Activated T-cell treated with anti-CD3 and anti-CD28 coated beads for 24 hours (primary cell): ENCODE results near the gene GDPD4.
"Not testable (repeated sequence)": the region's sequence is repeated elsewhere in the genome, so short reads cannot be mapped to it uniquely, and the experiment has no call there.

ENCODE experiments used
- DNase-seq: peaks from one replicate; pipeline ENCODE4 v3.0.0-alpha.2; 2020; ENCODE audit warnings: low read depth

Gene GDPD4

GRCh38 chr11:77301510-77301909 lies at the start of gene GDPD4:
GDPD4 (minus strand) TSS chr11:77301686; CDS start chr11:77285137, 16,549 bp downstream.
- no peak for DNase-seq

DNA sequence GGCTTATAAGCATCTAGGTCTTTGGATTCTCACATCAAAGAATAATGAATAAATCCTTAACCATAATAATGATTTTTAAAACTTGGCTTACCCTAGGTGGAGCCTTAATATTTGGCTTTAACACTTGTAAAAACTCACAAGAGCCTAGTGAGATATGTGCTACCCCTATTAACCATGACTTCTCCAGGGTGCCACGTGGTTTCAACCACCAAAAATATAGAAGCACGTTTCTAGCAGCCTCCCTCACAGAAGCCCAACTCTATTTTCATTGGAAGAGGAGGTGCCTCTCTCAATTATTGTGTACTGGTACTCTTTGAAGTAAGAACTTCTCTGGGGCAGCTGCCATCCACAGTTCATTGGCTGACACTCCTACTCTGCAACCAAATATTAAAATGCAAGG lies 46.5 kb upstream of the GDPD4 start:
- no peak for DNase-seq

DNA sequence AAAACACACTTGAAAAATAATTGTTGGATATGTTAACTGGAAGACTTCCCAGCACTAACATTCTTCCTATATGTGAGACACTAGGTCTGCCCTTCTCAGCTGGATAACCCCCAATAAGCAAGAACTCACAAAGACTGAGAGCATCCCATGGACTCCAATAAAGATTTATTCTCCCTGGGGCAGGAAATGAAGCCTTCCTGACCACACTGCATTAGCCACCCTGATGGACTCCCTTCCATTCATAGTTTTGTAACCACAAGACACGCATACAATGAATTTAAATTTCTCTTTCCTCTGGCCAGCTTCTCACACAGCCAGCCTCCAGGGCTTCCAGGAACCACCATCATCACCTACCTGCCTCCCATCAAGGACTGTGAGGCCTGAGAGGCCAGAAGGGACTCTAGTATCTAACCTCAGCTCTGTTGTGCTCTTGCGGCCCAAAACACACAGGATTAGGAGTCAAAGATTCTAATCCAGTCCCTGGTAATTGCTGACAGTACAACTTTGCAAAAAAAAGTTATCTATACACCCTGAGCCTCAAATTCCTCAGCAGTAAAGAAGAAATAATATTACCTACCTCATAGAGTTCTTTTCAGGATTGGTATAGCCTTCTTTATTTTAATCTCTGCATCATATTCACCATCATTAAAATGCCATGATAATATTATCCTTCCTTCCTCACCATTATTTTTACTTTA lies 45.6 kb upstream of the GDPD4 start:
- DNase-seq: no peak

DNA sequence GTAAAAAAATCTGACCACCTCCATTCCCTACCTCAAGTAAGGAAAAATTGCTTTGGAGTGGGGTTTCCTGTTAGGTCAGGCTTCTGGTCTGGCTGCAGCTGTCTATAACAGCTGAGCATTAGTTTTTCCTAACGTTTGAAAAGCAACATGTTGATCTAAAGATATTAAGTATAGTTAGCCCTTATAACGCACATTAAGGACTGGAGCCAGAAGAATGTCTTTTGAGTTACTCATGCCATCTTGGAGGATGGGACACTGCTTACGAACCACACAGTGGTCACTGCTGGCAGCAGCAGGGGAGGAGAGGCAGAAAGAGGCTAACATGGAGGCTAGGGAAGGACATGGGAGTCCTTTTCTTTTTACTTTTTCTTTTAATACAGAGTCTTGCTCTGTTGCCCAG lies 44.1 kb upstream of the GDPD4 start:
- no peak for DNase-seq

GRCh38 chr11:77340501-77340900 lies 39.0 kb upstream of the GDPD4 start:
- no peak for DNase-seq

- no peak for DNase-seq
Observed at GRCh38 chr11:77332259-77332658, 30.8 kb upstream of the GDPD4 start.

GRCh38 chr11:77325159-77325558 lies 23.7 kb upstream of the GDPD4 start:
- no peak for DNase-seq

DNA sequence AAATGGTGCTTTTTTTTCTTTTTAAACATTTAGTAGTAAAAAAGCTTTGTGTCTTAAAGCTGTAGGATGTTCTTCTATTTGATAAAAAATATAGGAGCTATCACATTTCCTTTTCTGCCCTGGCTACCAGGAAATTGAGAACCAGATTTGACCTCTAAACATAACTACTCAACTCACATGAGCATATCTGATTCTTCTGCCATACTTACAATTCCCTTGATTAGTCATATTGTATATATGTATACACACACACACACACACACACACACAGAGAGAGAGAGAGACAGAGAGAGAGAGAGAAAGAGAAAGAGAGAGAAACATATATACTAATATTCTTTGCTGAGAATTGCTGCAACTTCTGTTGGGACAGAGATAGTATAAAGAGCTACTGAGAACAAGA lies 23.0 kb upstream of the GDPD4 start:
- no peak for DNase-seq

DNA sequence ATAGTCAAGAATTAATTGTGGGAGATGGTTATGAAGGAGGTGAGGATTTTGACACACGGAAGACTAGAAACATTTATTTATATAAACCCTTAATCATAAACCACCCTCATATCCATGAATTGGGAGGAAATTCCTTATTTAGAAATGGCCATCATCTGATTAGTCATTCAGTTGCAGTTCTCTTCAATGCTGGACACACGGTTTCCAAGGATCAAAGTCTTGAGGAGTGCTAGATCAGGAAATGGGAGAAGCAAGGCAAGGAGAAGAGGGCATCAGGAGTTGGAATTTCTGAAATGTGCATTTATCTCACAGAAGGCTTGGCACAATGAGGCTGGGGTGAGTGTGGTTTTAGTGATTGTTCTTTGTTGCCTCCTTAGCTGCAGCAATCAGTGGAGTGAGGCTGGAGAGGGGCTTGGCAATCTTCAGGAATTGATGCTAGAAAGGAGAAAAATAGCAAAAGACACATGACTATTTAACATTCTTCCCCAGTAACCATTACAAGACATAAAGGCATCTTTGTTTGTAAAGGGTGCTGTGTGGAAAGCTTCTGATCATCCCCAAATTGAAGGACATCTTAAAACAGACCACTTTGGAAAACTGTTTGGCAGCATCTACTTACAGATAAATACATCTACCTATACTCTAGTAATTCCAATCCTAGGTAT lies 21.6 kb upstream of the GDPD4 start:
- DNase-seq: no peak

DNA sequence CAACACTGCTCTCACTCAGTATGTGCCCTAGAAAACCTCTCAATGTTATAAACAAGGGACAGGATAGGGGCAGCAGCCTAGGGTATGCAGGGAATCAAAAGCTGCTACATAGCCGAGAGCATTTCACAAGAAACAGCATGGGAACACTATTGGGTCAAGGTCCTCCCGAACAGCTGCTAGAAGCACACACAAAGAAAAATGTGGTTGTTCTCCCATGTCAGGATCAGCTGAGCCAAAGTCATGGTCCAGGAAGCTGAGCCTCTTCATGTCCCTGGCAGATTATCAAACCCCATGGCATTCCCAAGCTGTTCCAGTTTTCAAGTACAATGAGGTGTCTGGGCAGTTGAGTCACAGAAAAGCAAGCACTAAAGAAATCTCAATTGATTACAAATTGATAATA lies 21.0 kb upstream of the GDPD4 start:
- DNase-seq: no peak

- DNase-seq: no peak
Observed at GRCh38 chr11:77320351-77320750, 18.9 kb upstream of the GDPD4 start.

DNA sequence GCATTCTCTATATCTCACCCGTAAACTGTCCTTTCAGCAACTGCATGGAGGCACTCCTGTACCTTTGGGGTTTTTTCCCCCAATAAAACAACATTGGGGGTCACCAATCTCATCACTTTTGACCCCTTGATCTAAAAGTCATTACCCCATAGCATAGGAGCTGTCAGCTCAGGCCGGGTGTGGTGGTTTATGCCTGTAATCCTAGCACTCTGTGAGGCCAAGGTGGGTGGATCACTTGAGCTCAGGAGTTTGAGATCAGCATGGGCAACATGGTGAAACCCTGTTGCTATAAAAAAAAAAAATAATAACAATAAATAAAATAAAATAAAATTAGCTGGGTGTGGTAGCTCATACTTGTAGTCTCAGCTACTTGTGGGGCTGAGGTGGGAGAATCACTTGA lies 17.1 kb upstream of the GDPD4 start:
- no peak for DNase-seq

DNA sequence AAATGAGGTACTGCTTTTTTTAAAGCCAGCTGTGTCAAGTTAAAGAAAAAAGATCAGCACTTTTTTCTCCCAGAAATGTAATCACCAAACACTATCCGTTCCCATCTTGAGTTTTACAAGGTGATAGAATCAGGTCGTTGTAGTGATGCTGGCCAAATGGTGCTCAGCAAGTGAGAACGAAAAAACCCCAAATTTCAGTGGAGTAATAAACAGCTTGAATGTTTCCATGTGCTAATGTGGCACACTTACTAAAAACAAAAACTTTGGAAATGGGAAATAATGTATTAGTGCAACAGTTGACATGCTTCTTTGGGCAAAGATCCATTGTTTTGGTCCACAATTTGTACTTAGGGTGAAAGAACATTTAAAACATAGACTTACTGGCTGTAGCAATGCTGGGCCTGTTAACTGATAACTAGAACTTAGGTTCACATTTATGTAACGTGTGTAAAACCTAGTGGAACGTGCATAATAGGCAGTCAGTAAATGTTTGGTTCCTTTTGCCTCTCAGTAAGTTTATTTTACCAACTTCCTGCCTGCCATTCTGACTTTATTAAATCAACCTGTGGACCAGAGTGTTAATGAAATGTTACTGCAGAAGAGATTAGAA lies 15.4 kb upstream of the GDPD4 start:
- DNase-seq: no peak

DNA sequence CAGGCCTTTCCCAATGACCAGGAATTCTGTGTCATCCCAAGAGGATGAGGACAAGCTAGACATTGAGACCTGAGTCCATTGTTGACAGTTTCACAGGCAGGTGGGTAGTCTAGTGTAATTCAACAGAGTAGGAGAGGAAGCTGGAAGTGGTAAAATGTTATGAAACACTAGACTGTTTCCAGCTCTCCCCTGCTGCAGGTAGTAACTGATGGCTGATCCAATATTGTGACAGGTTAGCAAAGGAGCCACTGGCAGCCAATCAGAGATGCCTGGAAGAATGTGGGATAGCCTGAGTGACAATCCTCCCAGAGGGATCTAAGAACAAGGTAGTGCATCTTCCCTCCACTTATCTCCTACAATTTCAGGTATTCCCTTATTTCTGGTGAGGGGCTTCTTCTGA lies 10.6 kb upstream of the GDPD4 start:
- no peak for DNase-seq

GRCh38 chr11:77311701-77312100 lies 10.2 kb upstream of the GDPD4 start:
- no peak for DNase-seq

DNA sequence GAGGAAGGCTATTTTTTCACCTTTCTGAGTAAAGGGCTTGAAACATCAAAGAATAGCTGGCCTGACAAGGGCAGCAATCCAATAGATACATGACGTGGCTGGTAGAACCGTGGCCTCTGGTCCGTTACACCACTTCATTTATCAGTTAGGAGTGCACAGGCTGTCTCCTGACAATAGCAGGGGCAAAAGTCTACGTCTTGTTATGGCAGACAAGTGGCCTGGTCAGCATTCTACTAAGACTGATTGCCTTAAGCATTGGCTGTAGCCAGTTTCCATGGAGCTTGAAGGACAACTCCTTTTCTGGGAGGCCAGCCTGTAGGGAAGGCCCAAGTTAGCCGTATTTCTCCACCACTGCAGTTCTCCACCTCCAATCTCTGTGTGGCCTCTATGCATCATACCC lies 9.2 kb upstream of the GDPD4 start:
- DNase-seq: no peak

GRCh38 chr11:77309401-77310085 lies 8.1 kb upstream of the GDPD4 start:
- DNase-seq: no peak

- DNase-seq: no peak
Observed at GRCh38 chr11:77308838-77309237, 7.4 kb upstream of the GDPD4 start.

DNA sequence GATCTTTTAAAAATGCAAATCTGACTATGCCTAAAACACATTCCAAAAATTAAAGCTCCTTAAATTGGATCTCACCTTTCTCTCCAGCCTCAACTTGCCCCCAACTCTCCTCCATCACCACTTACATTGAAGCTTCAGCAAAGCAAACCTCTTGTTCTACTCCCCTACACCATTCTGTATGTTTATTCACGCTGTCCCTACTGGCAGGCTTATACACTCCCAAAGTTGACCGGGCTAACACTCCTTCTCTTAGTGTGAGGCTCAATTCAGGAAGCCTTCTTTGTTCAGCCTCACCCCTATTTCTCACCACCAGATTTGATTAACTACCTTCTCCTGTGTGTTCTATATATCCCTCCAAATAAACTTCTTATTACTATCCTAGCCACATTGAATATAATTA lies 1.8 kb upstream of the GDPD4 start:
- DNase-seq: no peak

- DNase-seq: no peak
Observed at GRCh38 chr11:77302752-77303151, 1.3 kb upstream of the GDPD4 start.

DNA sequence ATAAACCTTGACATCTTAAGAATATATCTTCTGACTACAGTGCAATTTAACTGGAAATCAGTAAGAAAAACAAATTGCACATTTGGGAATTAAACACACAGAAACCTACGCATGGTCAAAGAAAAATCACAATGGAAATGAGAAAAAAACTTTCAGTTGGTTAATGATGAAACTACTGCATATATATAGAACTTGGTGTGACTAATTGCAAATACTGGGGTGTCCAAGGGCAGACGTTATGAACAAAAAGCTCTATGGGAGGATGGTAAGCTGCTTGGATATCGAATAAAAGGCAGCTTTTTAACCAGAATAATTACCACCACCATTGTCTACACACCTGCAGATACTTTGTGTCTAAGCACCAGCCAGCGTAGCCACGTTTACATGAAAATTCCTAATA lies 791 bp downstream of the GDPD4 start:
- no peak for DNase-seq

- DNase-seq: not testable (repeated sequence)
Observed at GRCh38 chr11:77300028-77300427, 1.5 kb downstream of the GDPD4 start.

DNA sequence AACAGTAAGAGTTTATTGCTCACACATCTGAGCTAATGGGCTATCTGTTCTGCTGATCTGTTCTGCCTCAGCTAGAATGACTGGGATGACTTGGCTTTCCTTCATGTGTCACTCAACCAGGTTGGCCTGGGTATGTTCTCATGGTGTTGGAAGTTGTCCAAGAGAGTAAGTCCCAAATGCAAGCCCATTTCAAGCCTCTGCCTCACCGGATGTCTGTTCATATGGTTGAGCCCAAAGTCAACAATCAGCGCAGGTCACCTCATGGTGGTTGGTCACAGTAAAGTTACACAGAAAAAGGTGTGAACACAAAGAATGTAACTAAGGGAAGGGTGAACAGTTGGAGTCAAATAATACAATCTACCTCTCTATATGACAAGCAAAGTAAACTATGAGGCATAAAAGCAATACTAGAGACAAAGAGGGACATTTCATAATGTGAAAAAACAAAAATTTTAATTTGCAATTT lies 1.9 kb downstream of the GDPD4 start:
- no peak for DNase-seq
